ENCODE measurements around the gene TMEM39A. TPM values are rescaled to one million over a fixed set of nuclear protein-coding genes. Genes with fewer than 3 reads are reported as not detected.

TMEM39A gene
- total and polyA plus RNA-seq, 4 experiments from 2014 or later: 9.2 to 47.4 (median 32.4) TPM

GRCh38 chr3:119490153-119490552 lies 26.7 kb upstream of the TMEM39A start:
- Histone ChIP-seq H3K4me1 (ENCODE audit: insufficient read depth, low read length) (no peaks in the 10 kb centered on the region), H3K27me3 (ENCODE audit: insufficient read depth, low read length) (no peaks in the 10 kb centered on the region), H3K27ac (ENCODE audit: low read depth, low read length) (no peak overlapping the region), H3K36me3 (ENCODE audit: insufficient read depth, low read length) (peaks cover 28% of the 10 kb centered on the region), H3K9me3 (ENCODE audit: control insufficient read depth in 1 of 2, low read length in 2 of 2) (no peaks in the 10 kb centered on the region), H3K4me3 (ENCODE audit: low read length in 2 of 2) (no peak overlapping the region)
- Mint-ChIP-seq H3K4me3 (peak overlapping the region in 1 of 8 donors; percentile 43), H3K27ac (peak overlapping the region in 4 of 7 donors; percentile 23 to 74 (median 50)), H3K27me3 (no peaks in the 10 kb centered on the region), H3K4me1 (peaks cover 2 to 8% (median 5%) of the 10 kb centered on the region in 4 donors), H3K36me3 (peaks cover 38 to 62% of the 10 kb centered on the region in 2 donors), H3K9me3 (no peaks in the 10 kb centered on the region)
- DNase-seq: no peak
- intact Hi-C loops (cut with micrococcal nuclease): no loop called here
- CTCF ChIA-PET (ENCODE audit: partially characterized antibody): interaction anchor here (1.6 kb wide), 1 partner anchor 21 kb away, joined by 6 read pairs; the partner anchor contains the start of gene POGLUT1
- POLR2A ChIA-PET (ENCODE audit: partially characterized antibody): interaction anchor here (1.9 to 2.6 kb wide), 3 partner anchors 9 to 27 kb away, joined by 8 to 15 read pairs (median 8); partner anchors contain the start of genes POGLUT1, TIMMDC1 and TMEM39A

DNA sequence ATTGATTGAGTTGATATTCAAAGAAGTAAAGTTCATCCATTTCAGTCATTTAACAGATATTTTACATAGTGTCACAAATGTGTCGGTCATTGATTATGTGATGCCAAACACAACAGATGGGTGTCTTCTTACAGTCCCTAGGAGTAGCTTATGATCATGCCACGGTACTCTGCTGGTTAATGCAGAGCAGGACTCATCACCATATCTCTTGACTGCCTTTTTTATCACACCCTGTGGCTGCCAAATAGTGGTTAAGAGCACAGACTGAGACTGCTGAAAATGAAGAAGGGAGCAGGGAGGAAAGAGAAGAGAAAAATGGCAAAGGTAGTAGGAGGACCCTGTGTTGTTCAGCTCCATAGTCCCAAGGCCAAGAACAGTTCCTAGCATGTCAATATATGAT lies 22.1 kb upstream of the TMEM39A start:
- Mint-ChIP-seq H3K4me1 (peaks cover 2 to 5% (median 3%) of the 10 kb centered on the region in 4 donors), H3K4me3 (no peak overlapping the region), H3K9me3 (no peaks in the 10 kb centered on the region), H3K27ac (no peak overlapping the region), H3K36me3 (peaks cover 46 to 64% of the 10 kb centered on the region in 2 donors), H3K27me3 (no peaks in the 10 kb centered on the region)
- CTCF ChIA-PET (ENCODE audit: partially characterized antibody): no interaction called here
- no peaks in the 10 kb centered on the region for H3K9me3 ChIP-seq (ENCODE audit: control insufficient read depth in 1 of 2, low read length in 2 of 2)
- no peaks in the 10 kb centered on the region for H3K4me1 ChIP-seq (ENCODE audit: insufficient read depth, low read length)
- POLR2A ChIA-PET (ENCODE audit: partially characterized antibody): interaction anchor here (1.4 kb wide), 1 partner anchor 13 kb away, joined by 6 read pairs; the partner anchor contains the start of gene TIMMDC1
- peaks cover 38% of the 10 kb centered on the region for H3K36me3 ChIP-seq (ENCODE audit: insufficient read depth, low read length)
- no peak overlapping the region for H3K27ac ChIP-seq (ENCODE audit: low read depth, low read length)
- H3K27me3 ChIP-seq (ENCODE audit: insufficient read depth, low read length): no peaks in the 10 kb centered on the region
- H3K4me3 ChIP-seq (ENCODE audit: low read length in 2 of 2): no peak overlapping the region
- DNase-seq: no peak
- intact Hi-C loops (cut with micrococcal nuclease): no loop called here

DNA sequence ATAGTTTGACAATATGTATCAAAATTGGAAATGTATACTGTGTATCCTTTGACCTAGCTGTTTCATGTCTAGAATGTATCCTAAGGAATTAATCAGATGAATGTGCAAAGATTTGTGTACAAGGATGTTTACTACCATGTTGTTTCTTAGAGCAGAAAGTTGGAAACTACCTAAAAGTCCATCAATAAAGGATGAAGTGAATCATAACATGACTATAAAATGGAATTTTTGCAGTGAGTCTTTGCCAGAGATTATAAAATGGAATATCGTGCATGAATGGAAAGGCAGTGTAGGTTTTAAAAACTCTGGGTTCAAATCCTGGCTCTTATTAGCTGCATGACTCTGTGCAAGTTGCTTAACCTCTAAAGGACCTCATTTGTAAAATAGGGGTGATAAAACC lies 19.7 kb upstream of the TMEM39A start:
- Histone ChIP-seq H3K27ac (ENCODE audit: low read depth, low read length) (no peak overlapping the region), H3K27me3 (ENCODE audit: insufficient read depth, low read length) (no peaks in the 10 kb centered on the region), H3K4me1 (ENCODE audit: insufficient read depth, low read length) (no peaks in the 10 kb centered on the region), H3K9me3 (ENCODE audit: control insufficient read depth in 1 of 2, low read length in 2 of 2) (no peaks in the 10 kb centered on the region), H3K36me3 (ENCODE audit: insufficient read depth, low read length) (peaks cover 39% of the 10 kb centered on the region), H3K4me3 (ENCODE audit: low read length in 2 of 2) (no peak overlapping the region)
- ChIA-PET POLR2A (ENCODE audit: partially characterized antibody) (no interaction called here), CTCF (ENCODE audit: partially characterized antibody) (no interaction called here)
- Mint-ChIP-seq H3K4me1 (no peaks in the 10 kb centered on the region), H3K36me3 (peaks cover 51 to 62% of the 10 kb centered on the region in 2 donors), H3K27ac (no peak overlapping the region), H3K27me3 (no peaks in the 10 kb centered on the region), H3K4me3 (no peak overlapping the region), H3K9me3 (no peaks in the 10 kb centered on the region)
- no peak for DNase-seq
- intact Hi-C loops (cut with micrococcal nuclease): no loop called here

GRCh38 chr3:119481079-119481478 lies 17.7 kb upstream of the TMEM39A start:
- H3K9me3 ChIP-seq (ENCODE audit: control insufficient read depth in 1 of 2, low read length in 2 of 2): no peaks in the 10 kb centered on the region
- Mint-ChIP-seq H3K4me1 (peaks cover 0 to 6% (median 0%) of the 10 kb centered on the region in 4 donors), H3K27me3 (no peaks in the 10 kb centered on the region), H3K4me3 (no peak overlapping the region), H3K9me3 (no peaks in the 10 kb centered on the region), H3K27ac (no peak overlapping the region), H3K36me3 (peaks cover 55 to 70% of the 10 kb centered on the region in 2 donors)
- no peaks in the 10 kb centered on the region for H3K27me3 ChIP-seq (ENCODE audit: insufficient read depth, low read length)
- intact Hi-C loops (cut with micrococcal nuclease): no loop called here
- ChIA-PET POLR2A (ENCODE audit: partially characterized antibody) (interaction anchor here (0.5 kb wide), 2 partner anchors 14 to 340 kb away, joined by 3 read pairs; no protein-coding TSS in a partner anchor), CTCF (ENCODE audit: partially characterized antibody) (interaction anchor here (1.4 kb wide), 1 partner anchor 17 kb away, joined by 3 read pairs; no protein-coding TSS in a partner anchor)
- H3K4me3 ChIP-seq (ENCODE audit: low read length in 2 of 2): no peak overlapping the region
- no peaks in the 10 kb centered on the region for H3K4me1 ChIP-seq (ENCODE audit: insufficient read depth, low read length)
- no peak overlapping the region for H3K27ac ChIP-seq (ENCODE audit: low read depth, low read length)
- DNase-seq: no peak
- peaks cover 46% of the 10 kb centered on the region for H3K36me3 ChIP-seq (ENCODE audit: insufficient read depth, low read length)

DNA sequence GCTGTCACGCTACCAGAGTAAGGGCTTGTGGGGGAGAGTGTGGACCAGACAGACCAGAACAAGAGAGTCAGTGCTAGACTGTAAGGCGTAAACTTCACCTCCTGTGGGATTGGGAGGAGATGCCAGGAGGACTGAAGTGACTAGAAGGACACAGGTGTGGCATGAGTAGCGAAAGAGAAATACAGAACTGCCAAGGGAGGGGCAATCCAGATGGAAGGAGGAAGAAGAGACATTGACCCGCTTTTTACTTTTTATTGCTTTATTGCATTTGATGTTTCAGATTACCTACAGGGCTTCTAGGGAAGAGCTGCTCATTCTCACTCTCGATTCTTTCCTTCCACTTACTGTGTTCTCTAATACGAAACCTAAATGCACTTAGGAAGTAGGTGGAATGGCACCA lies 7.5 kb upstream of the TMEM39A start:
- Mint-ChIP-seq H3K4me1 (peaks cover 19 to 33% (median 28%) of the 10 kb centered on the region in 4 donors), H3K27me3 (no peaks in the 10 kb centered on the region), H3K36me3 (peaks cover 16 to 35% of the 10 kb centered on the region in 2 donors), H3K27ac (peak overlapping the region in 5 of 7 donors; percentile 5 to 79 (median 48)), H3K4me3 (peak overlapping the region in 6 of 8 donors; percentile 9 to 67 (median 42)), H3K9me3 (peaks cover 0 to 1% (median 0%) of the 10 kb centered on the region in 8 donors)
- Histone ChIP-seq H3K36me3 (ENCODE audit: insufficient read depth, low read length) (peaks cover 20% of the 10 kb centered on the region), H3K9me3 (ENCODE audit: control insufficient read depth in 1 of 2, low read length in 2 of 2) (no peaks in the 10 kb centered on the region), H3K4me3 (ENCODE audit: low read length in 2 of 2) (no peak overlapping the region), H3K27ac (ENCODE audit: low read depth, low read length) (no peak overlapping the region), H3K27me3 (ENCODE audit: insufficient read depth, low read length) (no peaks in the 10 kb centered on the region), H3K4me1 (ENCODE audit: insufficient read depth, low read length) (peaks cover 23% of the 10 kb centered on the region)
- CTCF ChIA-PET (ENCODE audit: partially characterized antibody): interaction anchor here (1.5 kb wide), 1 partner anchor 30 kb away, joined by 4 read pairs; no protein-coding TSS in a partner anchor
- POLR2A ChIA-PET (ENCODE audit: partially characterized antibody): interaction anchor here (11.5 kb wide), 1 partner anchor 28 kb away, joined by 204 read pairs; the partner anchor contains the start of gene TIMMDC1
- DNase-seq: no peak
- intact Hi-C loops (cut with micrococcal nuclease): no loop called here

DNA sequence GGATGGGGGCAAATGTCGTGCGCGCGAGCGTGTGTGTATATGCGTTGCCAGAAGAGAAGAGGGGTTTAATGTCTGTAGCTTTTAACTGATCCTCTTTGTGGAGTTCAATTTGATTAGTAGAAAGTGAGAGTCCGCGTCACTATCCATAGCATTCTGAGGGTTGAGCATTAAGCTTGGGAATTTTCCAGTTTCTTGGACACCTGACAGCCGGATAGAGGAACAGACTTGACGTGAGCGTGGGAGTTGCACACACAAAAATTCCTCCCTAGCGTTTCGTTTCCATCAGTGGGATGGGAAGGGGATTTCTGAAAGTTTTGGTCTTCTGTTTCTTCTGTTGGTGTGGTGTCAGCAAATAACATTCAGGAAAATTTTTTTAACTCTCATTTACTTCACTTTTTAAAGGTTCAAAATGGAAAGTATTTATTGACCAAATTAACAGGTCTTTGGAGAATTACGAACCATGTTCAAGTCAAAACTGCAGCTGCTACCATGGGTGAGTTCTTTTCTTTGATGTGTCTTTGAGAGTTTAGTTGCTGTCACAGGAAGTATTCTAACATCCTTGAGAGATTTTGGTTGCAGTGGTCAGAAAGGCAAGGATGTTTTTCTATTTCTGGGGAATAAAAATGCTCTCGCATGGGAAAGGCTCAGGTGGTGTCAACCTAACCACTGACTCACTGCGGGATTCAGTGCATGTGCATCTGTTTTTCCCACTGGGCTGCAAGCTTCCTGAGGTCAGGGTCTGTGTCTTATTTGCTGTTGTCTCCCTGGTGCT lies 6.2 kb upstream of the TMEM39A start:
- H3K36me3 Mint-ChIP-seq: peaks cover 13 to 30% of the 10 kb centered on the region in 2 donors
- peak overlapping the region; percentile 92 to 98 (median 97) for H3K4me3 Mint-ChIP-seq
- Histone ChIP-seq H3K36me3 (ENCODE audit: insufficient read depth, low read length) (peaks cover 16% of the 10 kb centered on the region), H3K4me3 (ENCODE audit: low read length in 2 of 2) (peak overlapping the region; percentile 70 to 84), H3K27me3 (ENCODE audit: insufficient read depth, low read length) (no peaks in the 10 kb centered on the region), H3K27ac (ENCODE audit: low read depth, low read length) (peak overlapping the region; percentile 92), H3K9me3 (ENCODE audit: control insufficient read depth in 1 of 2, low read length in 2 of 2) (no peaks in the 10 kb centered on the region), H3K4me1 (ENCODE audit: insufficient read depth, low read length) (peaks cover 24% of the 10 kb centered on the region)
- CTCF ChIA-PET (ENCODE audit: partially characterized antibody): interaction anchor here (1.1 to 2.1 kb wide), 5 partner anchors 10 to 229 kb away, joined by 3 to 6 read pairs (median 6); partner anchors contain the start of genes B4GALT4 and TIMMDC1
- H3K4me1 Mint-ChIP-seq: peaks cover 19 to 33% (median 28%) of the 10 kb centered on the region in 4 donors
- peaks cover 0 to 1% (median 0%) of the 10 kb centered on the region in 8 donors for H3K9me3 Mint-ChIP-seq
- no peaks in the 10 kb centered on the region for H3K27me3 Mint-ChIP-seq
- H3K27ac Mint-ChIP-seq: peak overlapping the region; percentile 79 to 97 (median 93)
- intact Hi-C loops (cut with micrococcal nuclease): loop anchor here (1.0 to 10.0 kb wide), 3 partner anchors 29 to 875 kb away; partner anchors contain the start of genes LRRC58 and TIMMDC1
- POLR2A ChIA-PET (ENCODE audit: partially characterized antibody): interaction anchor here (1.0 to 11.5 kb wide), 10 partner anchors 8 to 625 kb away, joined by 3 to 204 read pairs (median 4); partner anchors contain the start of genes ARHGAP31, COX17, GSK3B and TIMMDC1
- DNase-seq: peak in 3 of 5 donors; percentile 5 to 21 (median 15)
